ENCODE data around the gene SCN3A. TPM values are rescaled to one million over a fixed set of nuclear protein-coding genes. Genes with fewer than 3 reads are reported as not detected.
A peak's percentile ranks its signal among the peaks of the same experiment; 100 is the strongest.

The SCN3A gene
- polyA plus RNA-seq (2012; ENCODE audit: missing spikeins): not detected

GRCh38 chr2:165203689-165204559, at the start of gene SCN3A:
SCN3A (minus strand) TSS chr2:165204050; CDS start chr2:165176394, 27,656 bp downstream.
- FAIRE-seq (peak; percentile 75), DNase-seq (ENCODE audit: insufficient read length) (no peak)
- TF ChIP-seq TAF1 (IDR thresholded peaks at IDR 0.05; ENCODE audit: borderline replicate concordance, low read depth, low read length): no peak
- no peak for TF ChIP-seq POLR2A (IDR thresholded peaks at IDR 0.05; ENCODE audit: low read depth, low read length)
- no peak for TF ChIP-seq POLR2AphosphoS5 (IDR thresholded peaks at IDR 0.05; ENCODE audit: low read depth, low read length)

GRCh38 chr2:165253178-165253577, 49.3 kb upstream of the SCN3A start:
- DNase-seq (ENCODE audit: insufficient read length): no peak
- no peak for FAIRE-seq
- TF ChIP-seq TAF1 (IDR thresholded peaks at IDR 0.05; ENCODE audit: borderline replicate concordance, low read depth, low read length) (no peak), POLR2AphosphoS5 (IDR thresholded peaks at IDR 0.05; ENCODE audit: low read depth, low read length) (no peak), POLR2A (IDR thresholded peaks at IDR 0.05; ENCODE audit: low read depth, low read length) (no peak)

GRCh38 chr2:165251366-165251765, 47.5 kb upstream of the SCN3A start:
- DNase-seq (ENCODE audit: insufficient read length) (no peak), FAIRE-seq (no peak)
- no peak for TF ChIP-seq POLR2A (IDR thresholded peaks at IDR 0.05; ENCODE audit: low read depth, low read length)
- TF ChIP-seq TAF1 (IDR thresholded peaks at IDR 0.05; ENCODE audit: borderline replicate concordance, low read depth, low read length): no peak
- no peak for TF ChIP-seq POLR2AphosphoS5 (IDR thresholded peaks at IDR 0.05; ENCODE audit: low read depth, low read length)

- DNase-seq (ENCODE audit: insufficient read length) (no peak), FAIRE-seq (no peak)
- TF ChIP-seq POLR2A (IDR thresholded peaks at IDR 0.05; ENCODE audit: low read depth, low read length): no peak
- no peak for TF ChIP-seq TAF1 (IDR thresholded peaks at IDR 0.05; ENCODE audit: borderline replicate concordance, low read depth, low read length)
- no peak for TF ChIP-seq POLR2AphosphoS5 (IDR thresholded peaks at IDR 0.05; ENCODE audit: low read depth, low read length)
These were observed 44.4 kb upstream of the SCN3A start for GRCh38 chr2:165248238-165248637.

- TF ChIP-seq POLR2AphosphoS5 (IDR thresholded peaks at IDR 0.05; ENCODE audit: low read depth, low read length) (no peak), TAF1 (IDR thresholded peaks at IDR 0.05; ENCODE audit: borderline replicate concordance, low read depth, low read length) (no peak), POLR2A (IDR thresholded peaks at IDR 0.05; ENCODE audit: low read depth, low read length) (no peak)
- no peak for DNase-seq (ENCODE audit: insufficient read length)
- no peak for FAIRE-seq
These were observed 41.4 kb upstream of the SCN3A start for GRCh38 chr2:165245081-165245793.

GRCh38 chr2:165240916-165241315, 37.1 kb upstream of the SCN3A start:
- no peak for DNase-seq (ENCODE audit: insufficient read length)
- TF ChIP-seq POLR2A (IDR thresholded peaks at IDR 0.05; ENCODE audit: low read depth, low read length) (no peak), POLR2AphosphoS5 (IDR thresholded peaks at IDR 0.05; ENCODE audit: low read depth, low read length) (no peak), TAF1 (IDR thresholded peaks at IDR 0.05; ENCODE audit: borderline replicate concordance, low read depth, low read length) (no peak)
- no peak for FAIRE-seq

- TF ChIP-seq TAF1 (IDR thresholded peaks at IDR 0.05; ENCODE audit: borderline replicate concordance, low read depth, low read length): no peak
- TF ChIP-seq POLR2AphosphoS5 (IDR thresholded peaks at IDR 0.05; ENCODE audit: low read depth, low read length): no peak
- no peak for TF ChIP-seq POLR2A (IDR thresholded peaks at IDR 0.05; ENCODE audit: low read depth, low read length)
- DNase-seq (ENCODE audit: insufficient read length): no peak
These were observed 36.1 kb upstream of the SCN3A start for GRCh38 chr2:165239856-165240515.

GRCh38 chr2:165239230-165239629, 35.4 kb upstream of the SCN3A start, which contains the start of gene SCN2A:
SCN2A (plus strand) TSS chr2:165239414; CDS start chr2:165295824, 56,410 bp downstream.
- FAIRE-seq: no peak
- no peak for TF ChIP-seq TAF1 (IDR thresholded peaks at IDR 0.05; ENCODE audit: borderline replicate concordance, low read depth, low read length)
- TF ChIP-seq POLR2AphosphoS5 (IDR thresholded peaks at IDR 0.05; ENCODE audit: low read depth, low read length): no peak
- no peak for DNase-seq (ENCODE audit: insufficient read length)

More at GRCh38 chr2:165239856-165240515, 36.1 kb upstream of the SCN3A start:
- no peak for FAIRE-seq

- TF ChIP-seq POLR2A (IDR thresholded peaks at IDR 0.05; ENCODE audit: low read depth, low read length) (no peak), TAF1 (IDR thresholded peaks at IDR 0.05; ENCODE audit: borderline replicate concordance, low read depth, low read length) (no peak), POLR2AphosphoS5 (IDR thresholded peaks at IDR 0.05; ENCODE audit: low read depth, low read length) (no peak)
- no peak for DNase-seq (ENCODE audit: insufficient read length)
These were observed 34.4 kb upstream of the SCN3A start for GRCh38 chr2:165238295-165238694.

GRCh38 chr2:165237056-165237455, 33.2 kb upstream of the SCN3A start:
- TF ChIP-seq POLR2A (IDR thresholded peaks at IDR 0.05; ENCODE audit: low read depth, low read length): no peak
- TF ChIP-seq TAF1 (IDR thresholded peaks at IDR 0.05; ENCODE audit: borderline replicate concordance, low read depth, low read length): no peak
- TF ChIP-seq POLR2AphosphoS5 (IDR thresholded peaks at IDR 0.05; ENCODE audit: low read depth, low read length): no peak
- no peak for FAIRE-seq
- DNase-seq (ENCODE audit: insufficient read length): no peak

More at GRCh38 chr2:165238295-165238694, 34.4 kb upstream of the SCN3A start:
- no peak for FAIRE-seq

GRCh38 chr2:165227571-165227970, 23.7 kb upstream of the SCN3A start:
- DNase-seq (ENCODE audit: insufficient read length) (no peak), FAIRE-seq (no peak)
- TF ChIP-seq POLR2AphosphoS5 (IDR thresholded peaks at IDR 0.05; ENCODE audit: low read depth, low read length): no peak
- no peak for TF ChIP-seq TAF1 (IDR thresholded peaks at IDR 0.05; ENCODE audit: borderline replicate concordance, low read depth, low read length)
